Parathyroid adenoma (tissue), 2 donors: Measurements from ENCODE around the gene DSCAM.

Experiments
- H2AFZ ChIP-seq: fragments of 300-600 bp; sonication (generic); one replicate; pipeline ENCODE4 v1.7.0; 2017; ENCODE audit warnings: antibody characterized with exemption, mild to moderate bottlenecking
- H3K27ac ChIP-seq: fragments of 300-600 bp; sonication (generic); one replicate; pipeline ENCODE4 v1.7.0; 2017
- H3K27me3 ChIP-seq: fragments of 300-600 bp; sonication (generic); one replicate; pipeline ENCODE4 v1.7.0; 2017; ENCODE audit warnings: low read length; ENCODE audit not compliant: control insufficient read depth, insufficient read depth
- H3K36me3 ChIP-seq: fragments of 300-600 bp; sonication (generic); one replicate; pipeline ENCODE4 v1.7.0; 2017; ENCODE audit warnings: low read length; ENCODE audit not compliant: control insufficient read depth, insufficient read depth
- H3K4me1 ChIP-seq: fragments of 300-600 bp; sonication (generic); one replicate; pipeline ENCODE4 v1.7.0; 2017; ENCODE audit warnings: control low read depth
- H3K4me2 ChIP-seq: fragments of 300-600 bp; sonication (generic); one replicate; pipeline ENCODE4 v1.7.0; 2017; ENCODE audit warnings: low read length
- H3K4me3 ChIP-seq: fragments of 300-600 bp; sonication (generic); one replicate; pipeline ENCODE4 v1.7.0; 2017; ENCODE audit warnings: low read depth, low read length
- H3K79me2 ChIP-seq: fragments of 300-600 bp; sonication (generic); one replicate; pipeline ENCODE4 v1.7.0; 2017; ENCODE audit warnings: control low read depth
- H3K9ac ChIP-seq: fragments of 300-600 bp; sonication (generic); one replicate; pipeline ENCODE4 v1.7.0; 2017; ENCODE audit warnings: mild to moderate bottlenecking
- H3K9me3 ChIP-seq: fragments of 300-600 bp; sonication (generic); one replicate; pipeline ENCODE4 v1.7.0; 2017; ENCODE audit warnings: low read length; ENCODE audit not compliant: control insufficient read depth
- TF ChIP-seq, protein P1 (sequence below): fragments of 300-600 bp; sonication (generic); IDR thresholded peaks from one replicate; pipeline ENCODE4 v1.7.0; 2017; ENCODE audit warnings: antibody characterized with exemption, mild to moderate bottlenecking
- donor health status: primary hyperparathyroidism.

Gene DSCAM

GRCh38 chr21:40386981-40387747, 459.8 kb downstream of the DSCAM start:
- Histone ChIP-seq H3K9me3 (no peaks in the 10 kb centered on the region), H3K4me3 (no peak overlapping the region), H2AFZ (no peak overlapping the region), H3K4me2 (no peak overlapping the region), H3K9ac (no peak overlapping the region), H3K27ac (no peak overlapping the region), H3K4me1 (no peaks in the 10 kb centered on the region), H3K27me3 (no peaks in the 10 kb centered on the region), H3K79me2 (no peaks in the 10 kb centered on the region), H3K36me3 (no peaks in the 10 kb centered on the region)
- TF ChIP-seq, protein P1, sequence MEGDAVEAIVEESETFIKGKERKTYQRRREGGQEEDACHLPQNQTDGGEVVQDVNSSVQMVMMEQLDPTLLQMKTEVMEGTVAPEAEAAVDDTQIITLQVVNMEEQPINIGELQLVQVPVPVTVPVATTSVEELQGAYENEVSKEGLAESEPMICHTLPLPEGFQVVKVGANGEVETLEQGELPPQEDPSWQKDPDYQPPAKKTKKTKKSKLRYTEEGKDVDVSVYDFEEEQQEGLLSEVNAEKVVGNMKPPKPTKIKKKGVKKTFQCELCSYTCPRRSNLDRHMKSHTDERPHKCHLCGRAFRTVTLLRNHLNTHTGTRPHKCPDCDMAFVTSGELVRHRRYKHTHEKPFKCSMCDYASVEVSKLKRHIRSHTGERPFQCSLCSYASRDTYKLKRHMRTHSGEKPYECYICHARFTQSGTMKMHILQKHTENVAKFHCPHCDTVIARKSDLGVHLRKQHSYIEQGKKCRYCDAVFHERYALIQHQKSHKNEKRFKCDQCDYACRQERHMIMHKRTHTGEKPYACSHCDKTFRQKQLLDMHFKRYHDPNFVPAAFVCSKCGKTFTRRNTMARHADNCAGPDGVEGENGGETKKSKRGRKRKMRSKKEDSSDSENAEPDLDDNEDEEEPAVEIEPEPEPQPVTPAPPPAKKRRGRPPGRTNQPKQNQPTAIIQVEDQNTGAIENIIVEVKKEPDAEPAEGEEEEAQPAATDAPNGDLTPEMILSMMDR, result no peak

DNA sequence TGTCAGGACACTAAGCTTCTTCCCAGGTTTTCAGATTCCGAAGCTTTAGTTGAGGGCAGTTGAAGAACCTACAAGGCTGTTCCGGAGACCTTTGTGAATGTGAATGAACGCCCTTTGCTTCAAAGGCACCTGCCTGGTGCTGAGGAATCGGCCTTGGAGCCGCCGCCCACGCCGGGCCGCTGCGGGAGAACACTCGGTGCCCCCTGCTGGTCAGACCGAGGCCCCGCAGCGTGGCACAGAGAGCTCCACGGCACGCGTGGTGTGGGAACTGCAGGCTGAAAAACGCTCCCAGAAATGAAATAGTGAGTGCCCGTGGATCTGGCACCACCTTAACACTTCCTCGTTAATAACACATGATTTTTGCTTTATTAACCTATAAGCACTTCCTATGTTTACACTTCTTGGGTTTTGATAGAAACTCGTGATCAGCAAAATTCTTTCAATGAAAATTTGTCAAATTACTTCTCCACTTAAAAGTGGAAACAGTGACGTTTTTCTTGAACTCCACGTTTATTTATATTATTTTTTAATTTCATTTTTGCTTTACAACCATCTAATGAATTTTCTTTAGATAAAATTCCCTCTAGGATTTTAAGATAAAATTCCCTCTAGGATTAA, 460.6 kb downstream of the DSCAM start:
- no peaks in the 10 kb centered on the region for H3K36me3 ChIP-seq
- no peak overlapping the region for H3K4me3 ChIP-seq
- no peak overlapping the region for H3K4me2 ChIP-seq
- no peak overlapping the region for H3K9ac ChIP-seq
- H3K9me3 ChIP-seq, result no peaks in the 10 kb centered on the region
- TF ChIP-seq, protein P1, result peak; percentile 79
- no peaks in the 10 kb centered on the region for H3K27me3 ChIP-seq
- H2AFZ ChIP-seq, result no peak overlapping the region
- H3K79me2 ChIP-seq, result no peaks in the 10 kb centered on the region
- no peak overlapping the region for H3K27ac ChIP-seq
- H3K4me1 ChIP-seq, result no peaks in the 10 kb centered on the region

- H3K4me2 ChIP-seq, result no peak overlapping the region
- no peaks in the 10 kb centered on the region for H3K4me1 ChIP-seq
- no peak overlapping the region for H2AFZ ChIP-seq
- H3K36me3 ChIP-seq, result no peaks in the 10 kb centered on the region
- no peaks in the 10 kb centered on the region for H3K79me2 ChIP-seq
- no peak overlapping the region for H3K4me3 ChIP-seq
- H3K27ac ChIP-seq, result no peak overlapping the region
- no peaks in the 10 kb centered on the region for H3K9me3 ChIP-seq
- H3K27me3 ChIP-seq, result no peaks in the 10 kb centered on the region
- TF ChIP-seq, protein P1, result no peak
- H3K9ac ChIP-seq, result no peak overlapping the region
Observed at GRCh38 chr21:40385883-40386282, 461.1 kb downstream of the DSCAM start.

GRCh38 chr21:40383951-40384350, 463.0 kb downstream of the DSCAM start:
- Histone ChIP-seq H3K27me3 (no peaks in the 10 kb centered on the region), H3K4me3 (no peak overlapping the region), H3K9me3 (no peaks in the 10 kb centered on the region), H3K79me2 (no peaks in the 10 kb centered on the region), H3K27ac (no peak overlapping the region), H3K4me2 (no peak overlapping the region), H3K36me3 (no peaks in the 10 kb centered on the region), H3K9ac (no peak overlapping the region), H2AFZ (no peak overlapping the region), H3K4me1 (no peaks in the 10 kb centered on the region)
- TF ChIP-seq, protein P1, result no peak
